HepG2 (cell line): ENCODE results near the gene CAPN15. TPM values are rescaled to one million over a fixed set of nuclear protein-coding genes. Genes with fewer than 3 reads are reported as not detected.

Source experiments
- AGO1 ChIP-seq: fragments of 200-400 bp; formaldehyde crosslinking; IDR thresholded peaks from 2 replicates; pipeline ENCODE4 v1.6.1; 2017; ENCODE audit warnings: mild to moderate bottlenecking, low read depth, low read length, moderate library complexity; ENCODE audit not compliant: poor library complexity, severe bottlenecking
- ARID5B ChIP-seq: IDR thresholded peaks from 2 replicates; pipeline ENCODE4 v1.4.0; 2020; ENCODE audit warnings: mild to moderate bottlenecking, missing genetic modification reagents
- FOXJ3 ChIP-seq: sonication (generic); formaldehyde crosslinking; IDR thresholded peaks from 2 replicates; pipeline ENCODE4 v1.4.0; 2020; ENCODE audit warnings: missing genetic modification reagents, mild to moderate bottlenecking, borderline replicate concordance
- FOXO4 ChIP-seq: sonication (generic); formaldehyde crosslinking; conservative IDR thresholded peaks from 2 replicates; pipeline ENCODE4 v1.8.1; 2023; ENCODE audit warnings: missing genetic modification reagents
- GATA4 ChIP-seq: sonication (generic); IDR thresholded peaks from 2 replicates; pipeline ENCODE4 v1.6.1; 2016; ENCODE audit warnings: antibody characterized with exemption, low read depth, borderline replicate concordance
- MLX ChIP-seq: IDR thresholded peaks from 2 replicates; pipeline ENCODE4 v1.6.1; 2016
- NFIB ChIP-seq: sonication (generic); formaldehyde crosslinking; IDR thresholded peaks from 2 replicates; pipeline ENCODE4 v1.9.0; 2021; ENCODE audit warnings: missing genetic modification reagents, mild to moderate bottlenecking, borderline replicate concordance
- POLR2AphosphoS2 ChIP-seq: IDR thresholded peaks from 2 replicates; pipeline ENCODE4 v1.6.1; 2011; ENCODE audit warnings: low read depth, low read length, improper control_type of control experiment
- PRMT3 ChIP-seq: sonication (generic); formaldehyde crosslinking; IDR thresholded peaks from 2 replicates; pipeline ENCODE4 v1.8.1; 2022; ENCODE audit warnings: low read depth, mild to moderate bottlenecking, moderate library complexity, missing genetic modification reagents, borderline replicate concordance
- RNF219 ChIP-seq: sonication (generic); formaldehyde crosslinking; IDR thresholded peaks from 2 replicates; pipeline ENCODE4 v1.5.0; 2020; ENCODE audit warnings: mild to moderate bottlenecking, missing genetic modification reagents
- TAF15 ChIP-seq: fragments of 200-400 bp; formaldehyde crosslinking; IDR thresholded peaks from one replicate; pipeline ENCODE4 v1.6.1; 2018; ENCODE audit warnings: mild to moderate bottlenecking, low read depth, low read length; ENCODE audit not compliant: poor library complexity, severe bottlenecking
- TRIM22 ChIP-seq: fragments of 450-650 bp; IDR thresholded peaks from 2 replicates; pipeline ENCODE4 v1.6.1; 2017
- ZFYVE20 ChIP-seq: sonication (generic); formaldehyde crosslinking; IDR thresholded peaks from 2 replicates; pipeline ENCODE4 v1.8.0; 2023; ENCODE audit warnings: low read depth, mild to moderate bottlenecking, moderate library complexity, missing genetic modification reagents, borderline replicate concordance
- ZNF274 ChIP-seq: sonication (generic); formaldehyde crosslinking; IDR thresholded peaks from 2 replicates; pipeline ENCODE4 v1.5.1; 2020; ENCODE audit warnings: mild to moderate bottlenecking, missing genetic modification reagents
- ZNF326 ChIP-seq: sonication (generic); formaldehyde crosslinking; IDR thresholded peaks from 2 replicates; pipeline ENCODE4 v1.4.0; 2020; ENCODE audit warnings: missing genetic modification reagents, borderline replicate concordance
- ZNF343 ChIP-seq: sonication (generic); formaldehyde crosslinking; IDR thresholded peaks from 2 replicates; pipeline ENCODE4 v1.4.0; 2020; ENCODE audit warnings: mild to moderate bottlenecking, missing genetic modification reagents
- ZNF44 ChIP-seq: sonication (generic); formaldehyde crosslinking; IDR thresholded peaks from 2 replicates; pipeline ENCODE4 v1.5.1; 2020; ENCODE audit warnings: mild to moderate bottlenecking, missing genetic modification reagents
- polyA plus RNA-seq, 8 experiments: library from polyadenylated mRNA; depleted of rRNA in 3 of 8; stranded (reverse) in 7 of 8; unstranded in 1 of 8; fragments of >200 nt; fragmentation: Illumina TruSeq in 4 of 8; extraction: Trizol in 4 of 8; gene quantifications; 2 replicates each; pipeline versions ENCODE4 v1.2.1 to v1.2.3, GENCODE V29; 2011 to 2016; ENCODE audit warnings: low read depth in 4 of 8, missing spikeins in 1 of 8, mixed read lengths in 1 of 8; ENCODE audit not compliant: insufficient read depth in 1 of 8
- total RNA-seq, 5 experiments: library from RNA; depleted of rRNA; stranded (reverse); fragments of >200 nt; fragmentation: Illumina TruSeq; extraction: Trizol; gene quantifications; 2 replicates each; pipeline ENCODE4 v1.2.3, GENCODE V29; 2016; ENCODE audit warnings: low read depth in 1 of 5

The CAPN15 gene
- total and polyA plus RNA-seq, 2 of the 13 experiments (the other 11 are each of a cell fraction or from before 2014, with no cell fraction given): 14.9 to 24.5 TPM

- TF ChIP-seq ARID5B (CRISPR knock-in tag): peak; percentile 83
- 0 out of 2 replicates have a peak, but pooled peaks have one; percentile 28 for TF ChIP-seq ZNF44
- peak; percentile 78; the same call in 1 of the 2 replicates for TF ChIP-seq MLX
- no peak for TF ChIP-seq FOXO4
- TF ChIP-seq AGO1: peak; percentile 6
- TF ChIP-seq ZNF326: no peak
- TF ChIP-seq POLR2AphosphoS2: no peak
- no peak; the same call in 1 of the 2 replicates for TF ChIP-seq ZNF274 (CRISPR knock-in tag)
- no peak for TF ChIP-seq TRIM22
- no peak for TF ChIP-seq NFIB (CRISPR knock-in tag)
- TF ChIP-seq RNF219 (CRISPR knock-in tag): no peak
- peak; percentile 19 for TF ChIP-seq TAF15
- TF ChIP-seq FOXJ3 (CRISPR knock-in tag): no peak
- no peak for TF ChIP-seq ZFYVE20 (CRISPR knock-in tag)
- no peak; the same call in 1 of the 2 replicates for TF ChIP-seq GATA4
- TF ChIP-seq ZNF343: no peak; the same call in 1 of the 2 replicates
- TF ChIP-seq PRMT3 (CRISPR knock-in tag): no peak
Measured at GRCh38 chr16:558298-559020, 30.9 kb downstream of the CAPN15 start (continued).
